HL-60 (cell line): ENCODE data around the gene TSC2.

Source experiments
- REST ChIP-seq: IDR thresholded peaks from 2 replicates; pipeline ENCODE4 v1.6.1; 2012; ENCODE audit warnings: low read depth; ENCODE audit not compliant: insufficient replicate concordance
- TF ChIP-seq, protein P1 (sequence below): IDR thresholded peaks from one replicate; pipeline ENCODE4 v1.5.1; 2011; ENCODE audit warnings: low read length, control low read depth, inconsistent platforms; ENCODE audit not compliant: insufficient read depth

- TF ChIP-seq, protein P1, sequence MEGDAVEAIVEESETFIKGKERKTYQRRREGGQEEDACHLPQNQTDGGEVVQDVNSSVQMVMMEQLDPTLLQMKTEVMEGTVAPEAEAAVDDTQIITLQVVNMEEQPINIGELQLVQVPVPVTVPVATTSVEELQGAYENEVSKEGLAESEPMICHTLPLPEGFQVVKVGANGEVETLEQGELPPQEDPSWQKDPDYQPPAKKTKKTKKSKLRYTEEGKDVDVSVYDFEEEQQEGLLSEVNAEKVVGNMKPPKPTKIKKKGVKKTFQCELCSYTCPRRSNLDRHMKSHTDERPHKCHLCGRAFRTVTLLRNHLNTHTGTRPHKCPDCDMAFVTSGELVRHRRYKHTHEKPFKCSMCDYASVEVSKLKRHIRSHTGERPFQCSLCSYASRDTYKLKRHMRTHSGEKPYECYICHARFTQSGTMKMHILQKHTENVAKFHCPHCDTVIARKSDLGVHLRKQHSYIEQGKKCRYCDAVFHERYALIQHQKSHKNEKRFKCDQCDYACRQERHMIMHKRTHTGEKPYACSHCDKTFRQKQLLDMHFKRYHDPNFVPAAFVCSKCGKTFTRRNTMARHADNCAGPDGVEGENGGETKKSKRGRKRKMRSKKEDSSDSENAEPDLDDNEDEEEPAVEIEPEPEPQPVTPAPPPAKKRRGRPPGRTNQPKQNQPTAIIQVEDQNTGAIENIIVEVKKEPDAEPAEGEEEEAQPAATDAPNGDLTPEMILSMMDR = no peak
- no peak for TF ChIP-seq REST
These were observed 12.6 kb downstream of the TSC2 start for GRCh38 chr16:2060346-2060745.
